Measurements from ENCODE around the gene SKAP1. TPM values are rescaled to one million over a fixed set of nuclear protein-coding genes. Genes with fewer than 3 reads are reported as not detected.
"Not testable (repeated sequence)": the region's sequence is repeated elsewhere in the genome, so short reads cannot be mapped to it uniquely, and the experiment has no call there.

Gene SKAP1
- total and polyA plus RNA-seq, 2 of the 13 experiments (the other 11 are each of a cell fraction or from before 2014, with no cell fraction given): 0.21 TPM; not detected in 1

DNA sequence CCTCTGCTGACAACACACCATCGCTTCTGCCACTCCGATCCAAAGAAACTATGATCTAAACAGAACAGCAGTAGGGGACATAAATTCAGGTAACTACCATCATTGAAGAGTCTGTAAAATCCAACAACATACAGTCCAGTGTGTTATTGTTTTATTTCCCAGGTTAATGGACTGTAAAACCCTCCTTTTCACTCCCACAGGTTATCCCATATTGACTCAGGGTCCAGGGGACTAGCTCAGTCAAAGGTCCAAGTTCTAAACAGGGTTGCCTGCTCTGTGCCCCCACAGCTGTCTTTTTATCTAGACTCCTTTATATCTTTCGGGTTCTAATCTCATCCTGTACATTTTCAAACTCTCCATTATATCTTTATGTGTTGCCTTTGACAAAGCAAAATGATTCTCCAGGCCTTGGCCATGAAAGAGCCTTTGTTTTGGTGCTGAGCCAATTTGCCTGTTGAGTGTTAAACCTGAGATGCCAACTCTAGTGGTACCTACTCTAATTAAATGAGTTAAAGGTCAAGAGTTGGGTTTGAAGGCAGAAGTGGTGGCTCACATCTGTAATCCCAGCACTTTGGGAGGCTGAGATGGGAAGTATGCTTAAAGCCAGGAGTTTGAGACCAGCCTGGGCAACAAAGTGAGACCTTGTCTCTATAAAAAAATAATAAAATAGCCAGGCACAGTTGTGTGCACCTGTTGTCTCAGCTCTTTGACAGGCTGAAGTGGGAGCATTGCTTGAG lies 242.0 kb downstream of the SKAP1 start:
- DNase-seq (ENCODE audit: low spot score) (no peak), ATAC-seq (no peak), FAIRE-seq (no peak)
- WGBS (ENCODE audit: low lambda C conversion rate): 38% methylated on average over 3 of the region's 3 CpGs
- H3K4me3 ChIP-seq (replicated peaks in 1 of 3; ENCODE audit: insufficient read depth in 1 of 3, low read depth in 2 of 3, low read length in 3 of 3): no peak overlapping the region
- POLR2A ChIA-PET: no interaction called here
- no peaks in the 10 kb centered on the region for H3K4me1 ChIP-seq (ENCODE audit: insufficient read depth, low read length)
- H3K9ac ChIP-seq (ENCODE audit: insufficient read depth, low read depth, low read length): no peak overlapping the region
- H4K20me1 ChIP-seq (ENCODE audit: insufficient read depth, low read length): no peaks in the 10 kb centered on the region
- H3K27ac ChIP-seq (ENCODE audit: extremely low read length, insufficient read depth, low read length): no peak overlapping the region
- no peak overlapping the region for H2AFZ ChIP-seq (ENCODE audit: low read length)
- CTCF ChIA-PET (ENCODE audit: low intra/inter-chr PET ratio, low total read pairs): no interaction called here
- TF ChIP-seq, protein P1, sequence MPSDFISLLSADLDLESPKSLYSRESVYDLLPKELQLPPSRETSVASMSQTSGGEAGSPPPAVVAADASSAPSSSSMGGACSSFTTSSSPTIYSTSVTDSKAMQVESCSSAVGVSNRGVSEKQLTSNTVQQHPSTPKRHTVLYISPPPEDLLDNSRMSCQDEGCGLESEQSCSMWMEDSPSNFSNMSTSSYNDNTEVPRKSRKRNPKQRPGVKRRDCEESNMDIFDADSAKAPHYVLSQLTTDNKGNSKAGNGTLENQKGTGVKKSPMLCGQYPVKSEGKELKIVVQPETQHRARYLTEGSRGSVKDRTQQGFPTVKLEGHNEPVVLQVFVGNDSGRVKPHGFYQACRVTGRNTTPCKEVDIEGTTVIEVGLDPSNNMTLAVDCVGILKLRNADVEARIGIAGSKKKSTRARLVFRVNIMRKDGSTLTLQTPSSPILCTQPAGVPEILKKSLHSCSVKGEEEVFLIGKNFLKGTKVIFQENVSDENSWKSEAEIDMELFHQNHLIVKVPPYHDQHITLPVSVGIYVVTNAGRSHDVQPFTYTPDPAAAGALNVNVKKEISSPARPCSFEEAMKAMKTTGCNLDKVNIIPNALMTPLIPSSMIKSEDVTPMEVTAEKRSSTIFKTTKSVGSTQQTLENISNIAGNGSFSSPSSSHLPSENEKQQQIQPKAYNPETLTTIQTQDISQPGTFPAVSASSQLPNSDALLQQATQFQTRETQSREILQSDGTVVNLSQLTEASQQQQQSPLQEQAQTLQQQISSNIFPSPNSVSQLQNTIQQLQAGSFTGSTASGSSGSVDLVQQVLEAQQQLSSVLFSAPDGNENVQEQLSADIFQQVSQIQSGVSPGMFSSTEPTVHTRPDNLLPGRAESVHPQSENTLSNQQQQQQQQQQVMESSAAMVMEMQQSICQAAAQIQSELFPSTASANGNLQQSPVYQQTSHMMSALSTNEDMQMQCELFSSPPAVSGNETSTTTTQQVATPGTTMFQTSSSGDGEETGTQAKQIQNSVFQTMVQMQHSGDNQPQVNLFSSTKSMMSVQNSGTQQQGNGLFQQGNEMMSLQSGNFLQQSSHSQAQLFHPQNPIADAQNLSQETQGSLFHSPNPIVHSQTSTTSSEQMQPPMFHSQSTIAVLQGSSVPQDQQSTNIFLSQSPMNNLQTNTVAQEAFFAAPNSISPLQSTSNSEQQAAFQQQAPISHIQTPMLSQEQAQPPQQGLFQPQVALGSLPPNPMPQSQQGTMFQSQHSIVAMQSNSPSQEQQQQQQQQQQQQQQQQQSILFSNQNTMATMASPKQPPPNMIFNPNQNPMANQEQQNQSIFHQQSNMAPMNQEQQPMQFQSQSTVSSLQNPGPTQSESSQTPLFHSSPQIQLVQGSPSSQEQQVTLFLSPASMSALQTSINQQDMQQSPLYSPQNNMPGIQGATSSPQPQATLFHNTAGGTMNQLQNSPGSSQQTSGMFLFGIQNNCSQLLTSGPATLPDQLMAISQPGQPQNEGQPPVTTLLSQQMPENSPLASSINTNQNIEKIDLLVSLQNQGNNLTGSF (CRISPR knock-in tag; IDR thresholded peaks at IDR 0.05): no peak
- TF ChIP-seq NR2F1 (CRISPR knock-in tag; IDR thresholded peaks at IDR 0.05) (no peak), PHB2 (IDR thresholded peaks at IDR 0.05; ENCODE audit: partially characterized antibody) (no peak), ZNF343 (CRISPR knock-in tag; IDR thresholded peaks at IDR 0.05) (no peak)
- peaks cover 0 to 16% of the 10 kb centered on the region in 2 experiments; a peak in 1 of 5 replicates for H3K27me3 ChIP-seq (ENCODE audit: control insufficient read depth in 1 of 2, insufficient read depth in 2 of 2, low read length in 2 of 2)
- H3K79me2 ChIP-seq (ENCODE audit: insufficient read depth, low read length): no peaks in the 10 kb centered on the region
- H3K4me2 ChIP-seq (ENCODE audit: low read depth, low read length): no peak overlapping the region
- no TSS peak for BruUV-seq (replicated peaks)
- H3K9me3 ChIP-seq (ENCODE audit: low read length): no peaks in the 10 kb centered on the region
- intact Hi-C loops (cut with micrococcal nuclease; ENCODE audit: unreplicated experiment): no loop called here
- in situ Hi-C loops (cut with HindIII; ENCODE audit: extremely low pct_ligation_motif_present, low pct_unique_long_range_greater_than_20kb): no loop called here
- H3K36me3 ChIP-seq (replicated peaks in 1 of 2; ENCODE audit: control insufficient read depth in 1 of 2, insufficient read depth in 2 of 2, low read length in 2 of 2): no peaks in the 10 kb centered on the region

DNA sequence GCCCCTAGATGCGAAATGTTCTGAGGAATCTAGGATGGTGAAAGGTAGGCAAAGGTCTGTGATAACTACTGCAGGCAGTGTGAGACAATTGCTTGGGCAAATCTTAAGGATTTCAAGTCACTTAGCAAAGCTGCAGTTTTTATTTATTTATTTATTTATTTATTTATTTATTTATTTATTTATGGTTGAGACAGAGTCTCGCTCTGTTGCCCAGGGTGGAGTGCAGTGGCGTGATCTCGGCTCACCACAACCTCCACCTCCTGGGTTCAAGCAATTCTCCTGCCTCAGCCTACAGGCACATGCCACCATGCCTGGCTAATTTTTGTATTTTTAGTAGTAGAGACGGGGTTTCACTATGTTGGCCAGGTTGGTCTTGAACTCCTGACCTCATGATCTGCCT lies 243.7 kb downstream of the SKAP1 start:
- H3K4me1 ChIP-seq (ENCODE audit: insufficient read depth, low read length); FAIRE-seq; H3K27ac ChIP-seq (ENCODE audit: extremely low read length, insufficient read depth, low read length); H3K9ac ChIP-seq (ENCODE audit: insufficient read depth, low read depth, low read length); POLR2A ChIA-PET; H2AFZ ChIP-seq (ENCODE audit: low read length); DNase-seq (ENCODE audit: low spot score); intact Hi-C loops (cut with micrococcal nuclease; ENCODE audit: unreplicated experiment); BruUV-seq (replicated peaks); H3K4me2 ChIP-seq (ENCODE audit: low read depth, low read length); in situ Hi-C loops (cut with HindIII; ENCODE audit: extremely low pct_ligation_motif_present, low pct_unique_long_range_greater_than_20kb); H3K9me3 ChIP-seq (ENCODE audit: low read length); H3K79me2 ChIP-seq (ENCODE audit: insufficient read depth, low read length); H3K4me3 ChIP-seq (replicated peaks in 1 of 3; ENCODE audit: insufficient read depth in 1 of 3, low read depth in 2 of 3, low read length in 3 of 3); H3K36me3 ChIP-seq (replicated peaks in 1 of 2; ENCODE audit: control insufficient read depth in 1 of 2, insufficient read depth in 2 of 2, low read length in 2 of 2); H3K27me3 ChIP-seq (ENCODE audit: control insufficient read depth in 1 of 2, insufficient read depth in 2 of 2, low read length in 2 of 2); CTCF ChIA-PET (ENCODE audit: low intra/inter-chr PET ratio, low total read pairs); H4K20me1 ChIP-seq (ENCODE audit: insufficient read depth, low read length); ATAC-seq: not testable (repeated sequence)
- 16% methylated on average over 5 of the region's 5 CpGs for WGBS (ENCODE audit: low lambda C conversion rate)

Data from HepG2 (cell line).